Mesenchymal stem cell (in vitro differentiated cells and primary cell): Measurements from ENCODE around the gene CDKN2AIP.
A peak's percentile ranks its signal among the peaks of the same experiment; 100 is the strongest.
"Not testable (repeated sequence)": the region's sequence is repeated elsewhere in the genome, so short reads cannot be mapped to it uniquely, and the experiment has no call there.

Experiments used
- DNase-seq: peaks from one replicate; pipeline ENCODE4 v3.0.0-alpha.2; 2013
- H2AFZ ChIP-seq: one replicate; pipeline ENCODE4 v1.6.1; 2013; ENCODE audit warnings: low read depth, mild to moderate bottlenecking, control low read depth, inconsistent platforms, low read length, moderate library complexity
- H2AK5ac ChIP-seq: 2 replicates; pipeline ENCODE4 v1.6.1; 2013; ENCODE audit warnings: low read length, moderate library complexity, mild to moderate bottlenecking, inconsistent platforms; ENCODE audit not compliant: severe bottlenecking
- H2BK120ac ChIP-seq: one replicate; pipeline ENCODE4 v1.6.1; 2013; ENCODE audit warnings: low read depth, mild to moderate bottlenecking, inconsistent platforms, low read length, moderate library complexity
- H2BK12ac ChIP-seq, 2 experiments: one replicate each; pipeline ENCODE4 v1.6.1; 2013; ENCODE audit warnings: inconsistent platforms in 2 of 2, low read length in 2 of 2, mild to moderate bottlenecking in 2 of 2, moderate library complexity in 2 of 2, control low read depth in 1 of 2
- H2BK15ac ChIP-seq: one replicate; pipeline ENCODE4 v1.6.1; 2013; ENCODE audit warnings: mild to moderate bottlenecking, low read depth, inconsistent platforms; ENCODE audit not compliant: poor library complexity, severe bottlenecking
- H2BK5ac ChIP-seq: 2 replicates; pipeline ENCODE4 v1.6.1; 2013; ENCODE audit warnings: low read depth, mild to moderate bottlenecking, low read length, control low read depth, inconsistent platforms; ENCODE audit not compliant: poor library complexity, severe bottlenecking
- H3K14ac ChIP-seq, 2 experiments: one replicate each; pipeline ENCODE4 v1.6.1; 2013; ENCODE audit warnings: inconsistent platforms in 2 of 2, low read length in 2 of 2, control low read depth in 1 of 2, mild to moderate bottlenecking in 1 of 2, moderate library complexity in 1 of 2
- H3K18ac ChIP-seq, 2 experiments: one replicate each; pipeline ENCODE4 v1.6.1; 2013; ENCODE audit warnings: inconsistent platforms in 2 of 2, low read length in 2 of 2, control low read depth in 1 of 2, low read depth in 1 of 2, mild to moderate bottlenecking in 1 of 2
- H3K23ac ChIP-seq, 2 experiments: one replicate each; pipeline ENCODE4 v1.6.1; 2013; ENCODE audit warnings: inconsistent platforms in 2 of 2, low read length in 2 of 2, mild to moderate bottlenecking in 2 of 2, moderate library complexity in 2 of 2, control low read depth in 1 of 2
- H3K27ac ChIP-seq: 2 replicates; pipeline ENCODE4 v1.5.1; 2013; ENCODE audit warnings: mild to moderate bottlenecking, moderate library complexity, low read length, control low read depth, inconsistent platforms; ENCODE audit not compliant: poor library complexity, severe bottlenecking
- H3K27me3 ChIP-seq, 2 experiments: 2 replicates each; pipeline versions ENCODE4 v1.6.1 to v1.7.0; 2013; ENCODE audit warnings: low read length in 2 of 2, mild to moderate bottlenecking in 2 of 2, moderate library complexity in 2 of 2, control low read depth in 1 of 2, inconsistent platforms in 1 of 2; ENCODE audit not compliant: control insufficient read depth in 1 of 2, insufficient read depth in 1 of 2
- H3K36me3 ChIP-seq, 2 experiments: 2 replicates each; pipeline versions ENCODE4 v1.6.1 to v1.7.0; 2013; ENCODE audit warnings: low read length in 2 of 2, control low read depth in 1 of 2, inconsistent platforms in 1 of 2, low read depth in 1 of 2, mild to moderate bottlenecking in 1 of 2; ENCODE audit not compliant: insufficient read depth in 2 of 2, control insufficient read depth in 1 of 2
- H3K4ac ChIP-seq, 2 experiments: one replicate each; pipeline ENCODE4 v1.6.1; 2013; ENCODE audit warnings: inconsistent platforms in 2 of 2, low read length in 2 of 2, mild to moderate bottlenecking in 2 of 2, moderate library complexity in 2 of 2, control low read depth in 1 of 2, low read depth in 1 of 2
- H3K4me1 ChIP-seq: 2 replicates; pipeline ENCODE4 v1.6.1; 2013; ENCODE audit warnings: low read depth, low read length, control low read depth; ENCODE audit not compliant: control insufficient read depth, insufficient read depth
- H3K4me2 ChIP-seq: 2 replicates; pipeline ENCODE4 v1.6.1; 2013; ENCODE audit warnings: low read length, mild to moderate bottlenecking, inconsistent platforms; ENCODE audit not compliant: poor library complexity, severe bottlenecking
- H3K4me3 ChIP-seq, 2 experiments: 2 replicates each; pipeline versions ENCODE4 v1.5.1 to v1.7.0; 2013; ENCODE audit warnings: low read length in 2 of 2, mild to moderate bottlenecking in 2 of 2, control low read depth in 1 of 2, low read depth in 1 of 2; ENCODE audit not compliant: insufficient read depth in 1 of 2
- H3K79me1 ChIP-seq: replicated peaks from 2 replicates; pipeline ENCODE4 v1.6.1; 2013; ENCODE audit warnings: mild to moderate bottlenecking, control low read depth, low read length, inconsistent platforms; ENCODE audit not compliant: poor library complexity, severe bottlenecking
- H3K9ac ChIP-seq: 2 replicates; pipeline ENCODE4 v1.7.0; 2013; ENCODE audit warnings: mild to moderate bottlenecking, low read length, moderate library complexity
- H3K9me3 ChIP-seq: 2 replicates; pipeline ENCODE4 v1.7.0; 2013; ENCODE audit warnings: mild to moderate bottlenecking, low read length; ENCODE audit not compliant: control insufficient read depth
- H4K8ac ChIP-seq: one replicate; pipeline ENCODE4 v1.6.1; 2013; ENCODE audit warnings: inconsistent platforms, mild to moderate bottlenecking, low read length, moderate library complexity
- H4K91ac ChIP-seq: one replicate; pipeline ENCODE4 v1.6.1; 2013; ENCODE audit warnings: mild to moderate bottlenecking, low read length, inconsistent platforms
- WGBS: methylation state at CpG from one replicate; pipeline ENCODE4 v1.1.7; 2013; ENCODE audit warnings: mixed read lengths; 5-methylcytosine and 5-hydroxymethylcytosine counted together

CDKN2AIP gene

GRCh38 chr4:183478926-183479325 lies 34.5 kb downstream of the CDKN2AIP start:
- H3K4me2 ChIP-seq = no peak overlapping the region
- no peak overlapping the region for H3K27ac ChIP-seq
- no peak overlapping the region for H2AFZ ChIP-seq
- H2BK15ac ChIP-seq = no peak overlapping the region
- H2BK12ac ChIP-seq = no peak overlapping the region
- no peak for DNase-seq
- H3K9me3 ChIP-seq = no peaks in the 10 kb centered on the region
- WGBS = 94% methylated on average over 1 of the region's 2 CpGs
- H3K18ac ChIP-seq = no peak overlapping the region
- H3K9ac ChIP-seq = peak overlapping the region; percentile 42
- peaks cover 0 to 2% of the 10 kb centered on the region in 2 experiments for H3K36me3 ChIP-seq
- no peak overlapping the region for H2BK5ac ChIP-seq
- H4K8ac ChIP-seq = no peak overlapping the region
- no peak overlapping the region for H3K4me3 ChIP-seq
- H4K91ac ChIP-seq = no peak overlapping the region
- no peak overlapping the region for H3K23ac ChIP-seq
- no peaks in the 10 kb centered on the region for H3K27me3 ChIP-seq
- H2BK120ac ChIP-seq = no peak overlapping the region
- H3K14ac ChIP-seq = no peak overlapping the region
- H2AK5ac ChIP-seq = no peak overlapping the region
- H3K4me1 ChIP-seq = no peaks in the 10 kb centered on the region
- no peaks in the 10 kb centered on the region for H3K79me1 ChIP-seq
- H3K4ac ChIP-seq = no peak overlapping the region

- H4K91ac ChIP-seq, H3K9me3 ChIP-seq, H3K36me3 ChIP-seq, H4K8ac ChIP-seq, H3K14ac ChIP-seq, H3K27ac ChIP-seq, H3K4me3 ChIP-seq, H3K4ac ChIP-seq, H3K27me3 ChIP-seq, H3K4me2 ChIP-seq, DNase-seq, H2BK12ac ChIP-seq, H3K23ac ChIP-seq, H2BK15ac ChIP-seq, H2AFZ ChIP-seq, H3K79me1 ChIP-seq, H3K9ac ChIP-seq, H2BK120ac ChIP-seq, H2AK5ac ChIP-seq, H3K18ac ChIP-seq, H3K4me1 ChIP-seq, H2BK5ac ChIP-seq: not testable (repeated sequence)
- 98% methylated on average over 30 of the region's 33 CpGs for WGBS
These were observed 38.2 kb downstream of the CDKN2AIP start for GRCh38 chr4:183482515-183483095.

GRCh38 chr4:183483997-183484396 lies 39.6 kb downstream of the CDKN2AIP start:
- no peaks in the 10 kb centered on the region for H3K4me1 ChIP-seq
- H3K23ac ChIP-seq = no peak overlapping the region
- H3K14ac ChIP-seq = no peak overlapping the region
- no peak for DNase-seq
- H4K8ac ChIP-seq = no peak overlapping the region
- no peak overlapping the region for H2BK5ac ChIP-seq
- H2AK5ac ChIP-seq = no peak overlapping the region
- no peaks in the 10 kb centered on the region for H3K79me1 ChIP-seq
- no peak overlapping the region for H2BK120ac ChIP-seq
- H3K27me3 ChIP-seq = no peaks in the 10 kb centered on the region
- WGBS = 83% methylated on average over 7 of the region's 7 CpGs
- H3K9me3 ChIP-seq = no peaks in the 10 kb centered on the region
- H2BK12ac ChIP-seq = no peak overlapping the region
- no peak overlapping the region for H3K4ac ChIP-seq
- H3K9ac ChIP-seq = no peak overlapping the region
- no peak overlapping the region for H2BK15ac ChIP-seq
- no peak overlapping the region for H4K91ac ChIP-seq
- no peak overlapping the region for H3K4me2 ChIP-seq
- no peak overlapping the region for H3K18ac ChIP-seq
- peaks cover 0 to 2% of the 10 kb centered on the region in 2 experiments for H3K36me3 ChIP-seq
- H2AFZ ChIP-seq = no peak overlapping the region
- H3K4me3 ChIP-seq = no peak overlapping the region
- H3K27ac ChIP-seq = no peak overlapping the region

- Histone ChIP-seq H3K9ac (no peak overlapping the region), H2BK15ac (no peak overlapping the region), H2BK5ac (no peak overlapping the region), H3K36me3 (peaks cover 0 to 2% of the 10 kb centered on the region in 2 experiments), H2AFZ (no peak overlapping the region), H3K79me1 (no peaks in the 10 kb centered on the region), H3K27ac (no peak overlapping the region), H3K4me3 (no peak overlapping the region), H3K14ac (no peak overlapping the region), H3K4ac (no peak overlapping the region), H3K23ac (no peak overlapping the region), H4K8ac (no peak overlapping the region), H3K4me2 (no peak overlapping the region), H2BK120ac (no peak overlapping the region), H3K18ac (no peak overlapping the region), H2AK5ac (no peak overlapping the region), H3K4me1 (no peaks in the 10 kb centered on the region), H3K27me3 (no peaks in the 10 kb centered on the region), H2BK12ac (no peak overlapping the region), H3K9me3 (no peaks in the 10 kb centered on the region), H4K91ac (no peak overlapping the region)
- 90% methylated on average over 10 of the region's 11 CpGs for WGBS
- no peak for DNase-seq
These were observed 41.1 kb downstream of the CDKN2AIP start for GRCh38 chr4:183485411-183486160.
